Iris pigment epithelial cell (primary cell): ENCODE measurements around the gene LNX1.

Experiments used
- DNase-seq: peaks from one replicate; pipeline ENCODE4 v3.0.0-alpha.2; 2011; ENCODE audit warnings: low read depth

Gene LNX1

GRCh38 chr4:53591372-53591892 lies at the start of gene LNX1:
Gene LNX1, minus strand, starts transcription at chr4:53591486. Its CDS starts 17,484 bp downstream, at chr4:53574002.
- no peak for DNase-seq

- DNase-seq, result no peak
Observed at GRCh38 chr4:53640576-53641453, 49.5 kb upstream of the LNX1 start.

- no peak for DNase-seq
Observed at GRCh38 chr4:53638919-53639318, 47.6 kb upstream of the LNX1 start.

- no peak for DNase-seq
Observed at GRCh38 chr4:53637348-53637747, 46.1 kb upstream of the LNX1 start.

- no peak for DNase-seq
Observed at GRCh38 chr4:53635697-53636483, 44.6 kb upstream of the LNX1 start.

- DNase-seq, result peak; percentile 54
Observed at GRCh38 chr4:53633608-53634007, 42.3 kb upstream of the LNX1 start.

- no peak for DNase-seq
Observed at GRCh38 chr4:53629296-53629695, 38.0 kb upstream of the LNX1 start.

- DNase-seq, result no peak
Observed at GRCh38 chr4:53626491-53626890, 35.2 kb upstream of the LNX1 start.

GRCh38 chr4:53625888-53626287 lies 34.6 kb upstream of the LNX1 start:
- DNase-seq, result no peak

- DNase-seq, result peak; percentile 95
Observed at GRCh38 chr4:53622739-53623151, 31.5 kb upstream of the LNX1 start.

GRCh38 chr4:53620956-53621355 lies 29.7 kb upstream of the LNX1 start:
- no peak for DNase-seq

- DNase-seq, result no peak
Observed at GRCh38 chr4:53619431-53619830, 28.1 kb upstream of the LNX1 start.

- no peak for DNase-seq
Observed at GRCh38 chr4:53618321-53618720, 27.0 kb upstream of the LNX1 start.

- DNase-seq, result no peak
Observed at GRCh38 chr4:53617101-53617680, 25.9 kb upstream of the LNX1 start.

GRCh38 chr4:53616219-53616618 lies 24.9 kb upstream of the LNX1 start:
- DNase-seq, result no peak

- DNase-seq, result no peak
Observed at GRCh38 chr4:53614591-53614990, 23.3 kb upstream of the LNX1 start.

GRCh38 chr4:53613428-53613827 lies 22.1 kb upstream of the LNX1 start:
- no peak for DNase-seq

- no peak for DNase-seq
Observed at GRCh38 chr4:53608649-53609048, 17.4 kb upstream of the LNX1 start.

GRCh38 chr4:53608242-53608641 lies 17.0 kb upstream of the LNX1 start:
- no peak for DNase-seq

- peak; percentile 70 for DNase-seq
Observed at GRCh38 chr4:53605783-53606182, 14.5 kb upstream of the LNX1 start.

- no peak for DNase-seq
Observed at GRCh38 chr4:53602390-53602789, 11.1 kb upstream of the LNX1 start.

GRCh38 chr4:53601251-53601764 lies 10.0 kb upstream of the LNX1 start:
- no peak for DNase-seq
